H9 (cell line): Measurements from ENCODE around the gene GTF3C5. TPM values are rescaled to one million over a fixed set of nuclear protein-coding genes. Genes with fewer than 3 reads are reported as not detected.

Source experiments
- DNase-seq: peaks from one replicate; pipeline ENCODE4 v3.0.0-alpha.2; 2017
- H2AFZ ChIP-seq: one replicate; pipeline ENCODE4 v1.6.1; 2013; ENCODE audit warnings: mild to moderate bottlenecking, low read length, control low read depth, moderate library complexity
- H2AK5ac ChIP-seq: 2 replicates; pipeline ENCODE4 v1.6.1; 2013; ENCODE audit warnings: low read length, control low read depth, mixed read lengths; ENCODE audit not compliant: insufficient read length
- H2BK120ac ChIP-seq: one replicate; pipeline ENCODE4 v1.6.1; 2013; ENCODE audit warnings: low read depth, mild to moderate bottlenecking, low read length, control low read depth, inconsistent platforms; ENCODE audit not compliant: poor library complexity, severe bottlenecking
- H2BK12ac ChIP-seq: 2 replicates; pipeline ENCODE4 v1.6.1; 2013; ENCODE audit warnings: low read length, control low read depth, mixed read lengths, low read depth; ENCODE audit not compliant: insufficient read length
- H2BK15ac ChIP-seq: 2 replicates; pipeline ENCODE4 v1.6.1; 2013; ENCODE audit warnings: low read depth, low read length, control low read depth
- H2BK20ac ChIP-seq: one replicate; pipeline ENCODE4 v1.6.1; 2013; ENCODE audit warnings: low read depth, mild to moderate bottlenecking, low read length, control low read depth, inconsistent platforms; ENCODE audit not compliant: poor library complexity, severe bottlenecking
- H2BK5ac ChIP-seq: 2 replicates; pipeline ENCODE4 v1.6.1; 2013; ENCODE audit warnings: low read length, control low read depth, mixed read lengths; ENCODE audit not compliant: insufficient read length
- H3K14ac ChIP-seq: 2 replicates; pipeline ENCODE4 v1.6.1; 2013; ENCODE audit warnings: low read length, control low read depth; ENCODE audit not compliant: insufficient read depth
- H3K18ac ChIP-seq: 2 replicates; pipeline ENCODE4 v1.6.1; 2013; ENCODE audit warnings: low read depth, mild to moderate bottlenecking, mixed read lengths, low read length, control low read depth; ENCODE audit not compliant: insufficient read length
- H3K23ac ChIP-seq: 2 replicates; pipeline ENCODE4 v1.6.1; 2013; ENCODE audit warnings: low read length, control low read depth, mixed read lengths, low read depth; ENCODE audit not compliant: insufficient read length
- H3K23me2 ChIP-seq: 2 replicates; pipeline ENCODE4 v1.6.1; 2013; ENCODE audit warnings: low read depth, mild to moderate bottlenecking, mixed read lengths, low read length, control low read depth; ENCODE audit not compliant: insufficient read length, poor library complexity, severe bottlenecking
- H3K27ac ChIP-seq: 2 replicates; pipeline ENCODE4 v1.5.1; 2013; ENCODE audit warnings: low read length, control low read depth, mixed read lengths, low read depth; ENCODE audit not compliant: insufficient read length
- H3K27me3 ChIP-seq: 2 replicates; pipeline ENCODE4 v1.6.1; 2013; ENCODE audit warnings: low read length, control low read depth, inconsistent platforms; ENCODE audit not compliant: insufficient read depth
- H3K4ac ChIP-seq: 2 replicates; pipeline ENCODE4 v1.6.1; 2013; ENCODE audit warnings: low read depth, mild to moderate bottlenecking, control low read depth, inconsistent platforms, low read length, moderate library complexity
- H3K4me1 ChIP-seq: 2 replicates; pipeline ENCODE4 v1.6.1; 2013; ENCODE audit warnings: low read length, control low read depth, inconsistent platforms; ENCODE audit not compliant: insufficient read depth
- H3K4me2 ChIP-seq: 2 replicates; pipeline ENCODE4 v1.6.1; 2013; ENCODE audit warnings: low read length, control low read depth, mixed read lengths; ENCODE audit not compliant: insufficient read length, insufficient read depth
- H3K56ac ChIP-seq: 2 replicates; pipeline ENCODE4 v1.6.1; 2013; ENCODE audit warnings: low read depth, mild to moderate bottlenecking, mixed read lengths, low read length, control low read depth; ENCODE audit not compliant: insufficient read length
- H3K79me1 ChIP-seq: 2 replicates; pipeline ENCODE4 v1.6.1; 2013; ENCODE audit warnings: low read depth, mild to moderate bottlenecking, moderate library complexity, low read length, control low read depth, inconsistent platforms; ENCODE audit not compliant: insufficient read depth, poor library complexity, severe bottlenecking
- H3K79me2 ChIP-seq: 2 replicates; pipeline ENCODE4 v1.6.1; 2013; ENCODE audit warnings: low read length, control low read depth, inconsistent platforms; ENCODE audit not compliant: insufficient read depth
- H3K9ac ChIP-seq: 2 replicates; pipeline ENCODE4 v1.6.1; 2013; ENCODE audit warnings: low read length, control low read depth, mixed read lengths; ENCODE audit not compliant: insufficient read length; ENCODE audit errors: extremely low read depth
- H3K9me3 ChIP-seq: one replicate; pipeline ENCODE4 v1.6.1; 2013; ENCODE audit warnings: low read depth, low read length, inconsistent platforms; ENCODE audit not compliant: control insufficient read depth
- H3T11ph ChIP-seq: one replicate; pipeline ENCODE4 v1.6.1; 2013; ENCODE audit warnings: mild to moderate bottlenecking, low read length, control low read depth, inconsistent platforms
- H4K20me1 ChIP-seq: one replicate; pipeline ENCODE4 v1.6.1; 2013; ENCODE audit not compliant: control insufficient read depth, insufficient read length, insufficient read depth
- H4K5ac ChIP-seq: 2 replicates; pipeline ENCODE4 v1.6.1; 2013; ENCODE audit warnings: low read depth, mild to moderate bottlenecking, mixed read lengths, low read length, control low read depth; ENCODE audit not compliant: insufficient read length
- H4K8ac ChIP-seq: replicated peaks from 2 replicates; pipeline ENCODE4 v1.6.1; 2013; ENCODE audit warnings: low read length, control low read depth, mixed read lengths, low read depth; ENCODE audit not compliant: insufficient read length
- H4K91ac ChIP-seq: 2 replicates; pipeline ENCODE4 v1.6.1; 2013; ENCODE audit warnings: low read depth, mild to moderate bottlenecking, moderate library complexity, mixed read lengths, low read length, control low read depth; ENCODE audit not compliant: insufficient read length
- H3K27ac Mint-ChIP-seq, 3 experiments: 2 replicates in 2 of 3; 3 replicates in 1 of 3; pipeline ENCODE4 v1.8.0; 2020 to 2021; ENCODE audit warnings: mixed read lengths in 3 of 3, mild to moderate bottlenecking in 1 of 3, moderate library complexity in 1 of 3
- H3K27me3 Mint-ChIP-seq: 2 replicates; pipeline ENCODE4 v1.8.0; 2021; ENCODE audit warnings: low read depth, mild to moderate bottlenecking, moderate library complexity, mixed read lengths
- H3K36me3 Mint-ChIP-seq, 3 experiments: 2 replicates in 2 of 3; 3 replicates in 1 of 3; pipeline ENCODE4 v1.8.0; 2020 to 2021; ENCODE audit warnings: low read depth in 3 of 3, mixed read lengths in 3 of 3; ENCODE audit not compliant: insufficient read depth in 1 of 3
- H3K4me1 Mint-ChIP-seq, 2 experiments: 2 replicates each; pipeline ENCODE4 v1.8.0; 2020; ENCODE audit warnings: mixed read lengths in 2 of 2
- H3K4me3 Mint-ChIP-seq, 2 experiments: 2 replicates in 1 of 2; 3 replicates in 1 of 2; pipeline ENCODE4 v1.8.0; 2020 to 2021; ENCODE audit warnings: mild to moderate bottlenecking in 2 of 2, mixed read lengths in 2 of 2, moderate library complexity in 1 of 2
- H3K9me3 Mint-ChIP-seq, 2 experiments: 2 replicates in 1 of 2; 3 replicates in 1 of 2; pipeline ENCODE4 v1.8.0; 2020; ENCODE audit warnings: mild to moderate bottlenecking in 2 of 2, mixed read lengths in 2 of 2, moderate library complexity in 1 of 2
- WGBS: extraction: QIAGEN DNeasy Blood & Tissue Kit; methylation state at CpG from one replicate; pipeline ENCODE4 v1.1.7; 2013; ENCODE audit warnings: missing lambda C conversion rate, low lambda C conversion rate, mixed read lengths; ENCODE audit not compliant: insufficient read length; ENCODE audit errors: extremely low coverage; 5-methylcytosine and 5-hydroxymethylcytosine counted together
- total RNA-seq: library from RNA; stranded (reverse); gene quantifications from 2 replicates; pipeline ENCODE4 v1.2.1, GENCODE V29; 2021
- TF ChIP-seq, protein P1 (sequence below): fragments of 200-600 bp; sonication (generic); conservative IDR thresholded peaks from 3 replicates; pipeline ENCODE4 v1.8.0; 2021; ENCODE audit warnings: antibody characterized with exemption, mild to moderate bottlenecking

Gene GTF3C5
- total RNA-seq, 1 experiment from 2014 or later: 88.9 TPM

DNA sequence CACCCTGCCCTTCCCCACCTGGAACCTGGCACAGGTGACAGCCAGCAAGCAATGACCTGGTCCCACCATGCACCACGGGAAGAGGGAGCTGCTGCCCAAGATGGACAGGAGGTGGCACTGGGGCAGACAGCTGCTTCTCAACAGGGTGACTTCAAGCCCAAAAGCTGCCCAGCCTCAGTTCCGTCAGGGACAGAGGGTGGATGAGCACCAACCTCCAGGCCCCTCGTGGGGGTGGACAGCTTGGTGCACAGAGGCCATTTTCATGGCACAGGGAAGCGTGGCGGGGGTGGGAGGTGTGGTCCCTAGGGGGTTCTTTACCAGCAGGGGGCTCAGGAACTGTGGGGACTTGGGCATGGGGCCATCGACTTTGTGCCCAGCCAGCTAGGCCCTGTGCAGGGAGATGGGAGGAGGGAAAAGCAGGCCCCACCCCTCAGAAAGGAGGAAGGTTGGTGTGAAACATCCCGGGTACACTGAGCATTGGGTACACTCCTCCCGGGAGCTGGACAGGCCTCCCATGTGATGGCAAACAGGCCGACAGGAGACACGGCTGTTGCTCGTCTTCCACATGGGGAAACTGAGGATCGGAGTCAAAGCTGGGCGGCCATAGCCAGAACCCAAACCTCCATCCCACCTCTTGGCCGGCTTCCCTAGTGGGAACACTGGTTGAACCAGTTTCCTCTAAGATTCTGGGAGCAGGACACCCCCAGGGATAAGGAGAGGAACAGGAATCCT, 32.9 kb downstream of the GTF3C5 start:
- Histone ChIP-seq H2AK5ac (no peak overlapping the region), H3K4me2 (no peak overlapping the region), H3K9me3 (no peaks in the 10 kb centered on the region), H3K4ac (no peak overlapping the region), H3K79me1 (no peaks in the 10 kb centered on the region), H2BK120ac (no peak overlapping the region), H3K14ac (no peak overlapping the region; the same call in 1 of the 2 replicates), H3K79me2 (no peaks in the 10 kb centered on the region), H4K20me1 (peaks cover 3% of the 10 kb centered on the region), H3K27ac (no peak overlapping the region), H2BK15ac (no peak overlapping the region), H3K9ac (no peak overlapping the region), H3T11ph (no peak overlapping the region), H2BK5ac (no peak overlapping the region), H3K56ac (no peak overlapping the region), H2AFZ (no peak overlapping the region), H3K4me1 (peaks cover 2% of the 10 kb centered on the region; the same call in 1 of the 2 replicates), H3K23ac (no peak overlapping the region), H2BK12ac (no peak overlapping the region), H3K23me2 (no peaks in the 10 kb centered on the region), H3K18ac (no peak overlapping the region), H4K91ac (no peak overlapping the region), H4K8ac (no peak overlapping the region), H2BK20ac (no peak overlapping the region), H4K5ac (no peak overlapping the region), H3K27me3 (no peaks in the 10 kb centered on the region)
- DNase-seq: no peak
- H3K4me1 Mint-ChIP-seq: peaks cover 25 to 29% of the 10 kb centered on the region in 2 experiments
- H3K27me3 Mint-ChIP-seq: no peaks in the 10 kb centered on the region
- no peaks in the 10 kb centered on the region for H3K9me3 Mint-ChIP-seq
- WGBS: no CpG with 5 or more reads among the region's 14 CpGs
- H3K27ac Mint-ChIP-seq: no peak overlapping the region; a peak in 1 of 7 replicates
- H3K36me3 Mint-ChIP-seq: peaks cover 0 to 4% (median 1%) of the 10 kb centered on the region in 3 experiments; a peak in 3 of 7 replicates
- TF ChIP-seq, protein P1, sequence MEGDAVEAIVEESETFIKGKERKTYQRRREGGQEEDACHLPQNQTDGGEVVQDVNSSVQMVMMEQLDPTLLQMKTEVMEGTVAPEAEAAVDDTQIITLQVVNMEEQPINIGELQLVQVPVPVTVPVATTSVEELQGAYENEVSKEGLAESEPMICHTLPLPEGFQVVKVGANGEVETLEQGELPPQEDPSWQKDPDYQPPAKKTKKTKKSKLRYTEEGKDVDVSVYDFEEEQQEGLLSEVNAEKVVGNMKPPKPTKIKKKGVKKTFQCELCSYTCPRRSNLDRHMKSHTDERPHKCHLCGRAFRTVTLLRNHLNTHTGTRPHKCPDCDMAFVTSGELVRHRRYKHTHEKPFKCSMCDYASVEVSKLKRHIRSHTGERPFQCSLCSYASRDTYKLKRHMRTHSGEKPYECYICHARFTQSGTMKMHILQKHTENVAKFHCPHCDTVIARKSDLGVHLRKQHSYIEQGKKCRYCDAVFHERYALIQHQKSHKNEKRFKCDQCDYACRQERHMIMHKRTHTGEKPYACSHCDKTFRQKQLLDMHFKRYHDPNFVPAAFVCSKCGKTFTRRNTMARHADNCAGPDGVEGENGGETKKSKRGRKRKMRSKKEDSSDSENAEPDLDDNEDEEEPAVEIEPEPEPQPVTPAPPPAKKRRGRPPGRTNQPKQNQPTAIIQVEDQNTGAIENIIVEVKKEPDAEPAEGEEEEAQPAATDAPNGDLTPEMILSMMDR: no peak
- H3K4me3 Mint-ChIP-seq: no peak overlapping the region
